HG03571 (cell line): Measurements from ENCODE around the gene PRR19.

Experiments used
- ATAC-seq: cut with Tn5 transposase; IDR thresholded peaks from one replicate; pipeline ENCODE4 v1.9.1; 2021; ENCODE audit not compliant: unreplicated experiment

Gene PRR19

DNA sequence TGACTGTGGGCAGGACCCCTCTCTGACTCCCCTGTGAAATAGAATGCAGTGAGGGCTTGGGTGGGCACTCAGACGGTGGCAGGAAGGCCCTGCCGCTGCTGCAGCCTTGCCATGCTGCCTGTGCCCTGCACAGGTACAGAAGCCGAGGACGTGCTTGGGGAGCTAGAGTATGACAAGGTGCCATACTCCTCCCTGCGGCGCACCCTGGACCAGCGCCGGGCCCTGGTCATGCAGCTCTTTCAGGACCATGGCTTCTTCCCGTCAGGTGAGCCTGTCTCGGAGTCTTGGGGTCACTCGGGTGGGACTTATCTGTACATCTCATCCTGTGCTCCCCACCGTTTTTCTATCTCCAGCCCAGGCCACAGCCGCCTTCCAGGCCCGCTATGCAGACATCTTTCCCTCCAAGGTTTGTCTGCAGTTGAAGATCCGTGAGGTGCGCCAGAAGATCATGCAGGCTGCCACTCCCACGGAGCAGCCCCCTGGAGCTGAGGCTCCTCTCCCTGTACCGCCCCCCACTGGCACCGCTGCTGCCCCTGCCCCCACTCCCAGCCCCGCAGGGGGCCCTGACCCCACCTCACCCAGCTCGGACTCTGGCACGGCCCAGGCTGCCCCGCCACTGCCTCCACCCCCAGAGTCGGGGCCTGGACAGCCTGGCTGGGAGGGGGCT lies 7.3 kb upstream of the PRR19 start:
- no peak for ATAC-seq

DNA sequence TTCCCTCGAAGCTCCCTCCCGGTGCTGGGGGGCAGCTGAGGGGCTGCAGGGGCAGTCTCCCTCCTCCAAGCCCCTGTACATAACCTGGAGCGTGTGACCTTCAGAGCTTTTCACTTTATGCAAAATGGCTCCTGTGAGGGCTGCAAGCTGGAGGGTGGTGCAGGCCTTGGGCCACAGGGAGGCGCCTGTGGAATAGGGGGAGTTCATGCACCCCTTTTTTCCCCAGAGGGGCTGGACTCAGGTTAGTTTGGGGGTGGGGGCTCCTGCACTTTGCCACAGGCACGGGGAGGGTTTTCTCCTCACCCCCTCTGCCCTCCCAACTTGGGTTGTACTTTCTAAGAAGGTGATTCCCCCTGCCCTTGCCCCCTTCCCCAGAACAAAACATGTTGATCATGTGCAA lies 6.6 kb upstream of the PRR19 start:
- ATAC-seq = no peak

DNA sequence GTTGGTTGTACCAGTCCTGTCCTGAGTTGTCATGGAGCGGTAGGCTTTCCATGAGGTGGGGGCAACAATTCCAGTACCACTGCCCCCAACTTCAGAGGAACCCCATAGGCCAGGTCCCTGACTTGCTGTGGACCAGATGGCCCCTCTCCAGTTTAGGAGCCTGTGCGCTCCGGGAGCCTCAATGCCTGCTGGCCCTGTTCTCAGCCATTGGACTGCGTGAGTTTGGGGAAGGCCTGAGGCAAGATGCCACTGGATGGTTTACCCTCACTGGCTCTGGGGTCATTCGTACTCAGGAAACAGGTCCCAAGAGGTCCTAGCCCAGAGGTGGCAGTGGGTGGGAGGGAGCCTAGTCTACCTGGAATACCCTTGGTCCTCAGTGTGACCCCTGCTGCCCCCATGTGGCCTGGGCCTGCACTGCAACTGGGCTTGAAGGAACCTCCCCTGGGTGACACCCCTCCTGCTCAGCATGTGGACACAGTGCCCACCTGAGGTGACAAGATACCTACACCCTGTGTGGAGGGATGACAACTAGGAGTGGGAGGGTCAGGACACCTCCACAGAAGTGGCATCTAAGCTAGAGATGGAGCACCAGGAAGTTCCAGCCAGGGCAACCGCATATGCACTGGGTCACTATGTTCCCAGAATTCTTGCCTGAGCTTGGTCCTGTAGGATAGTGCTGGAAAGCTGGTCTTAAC lies 6.0 kb upstream of the PRR19 start:
- ATAC-seq = no peak

DNA sequence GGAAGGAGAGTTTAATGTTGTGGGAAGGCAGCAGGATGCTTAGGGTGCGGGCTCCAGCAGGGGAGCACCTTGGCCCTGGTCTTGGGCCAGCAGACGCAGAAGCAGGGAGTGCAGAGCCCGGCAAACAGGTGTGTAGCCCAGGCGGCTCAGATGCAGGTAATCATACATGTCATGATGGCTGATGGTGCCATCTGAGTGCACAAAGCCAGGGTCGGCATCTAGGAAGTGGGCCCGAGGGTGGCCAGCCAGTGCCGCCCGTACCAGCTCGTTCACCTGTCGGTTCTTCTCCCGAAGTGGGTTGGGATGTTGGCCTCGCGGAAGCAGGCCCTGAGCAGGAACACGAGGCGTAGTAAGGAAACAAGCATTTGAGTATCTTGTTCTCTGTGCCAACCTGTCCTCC lies 4.9 kb upstream of the PRR19 start:
- no peak for ATAC-seq

DNA sequence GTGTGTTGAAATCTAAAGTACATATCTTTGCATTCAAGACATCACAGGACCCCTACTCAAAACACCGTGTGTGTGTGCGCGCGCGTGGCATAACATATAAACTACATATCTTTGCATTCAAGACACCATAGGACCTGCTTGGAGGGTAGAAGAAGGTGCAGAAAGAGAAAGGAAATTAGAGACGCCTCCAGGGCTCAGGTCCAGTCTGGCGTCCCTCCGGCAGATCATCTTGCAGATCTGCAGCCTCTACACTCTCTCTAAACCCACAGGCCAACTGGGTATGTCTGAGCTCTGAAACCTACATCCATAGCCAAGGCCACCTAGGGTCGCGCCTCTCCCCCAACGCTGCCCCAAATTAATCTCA lies 1.2 kb downstream of the PRR19 start:
- ATAC-seq = no peak

DNA sequence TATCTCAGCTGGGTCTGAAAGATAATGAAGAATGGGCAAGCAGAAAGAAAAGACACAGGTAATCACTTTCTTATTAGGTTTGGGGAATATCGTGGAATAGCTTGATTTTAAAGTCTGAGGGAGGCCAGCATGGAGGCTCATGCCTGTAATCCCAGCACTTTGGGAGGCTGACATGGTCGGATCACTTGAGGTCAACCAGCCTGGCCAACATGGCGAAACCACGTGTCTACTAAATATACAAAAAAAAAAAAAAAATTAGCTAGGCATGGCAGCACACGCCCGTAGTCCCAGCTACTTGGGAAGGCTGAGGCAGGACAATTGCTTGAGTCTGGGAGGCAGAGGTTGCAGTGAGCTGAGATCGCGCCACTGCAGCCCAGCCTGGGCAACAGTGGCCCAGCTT lies 1.9 kb downstream of the PRR19 start:
- no peak for ATAC-seq

DNA sequence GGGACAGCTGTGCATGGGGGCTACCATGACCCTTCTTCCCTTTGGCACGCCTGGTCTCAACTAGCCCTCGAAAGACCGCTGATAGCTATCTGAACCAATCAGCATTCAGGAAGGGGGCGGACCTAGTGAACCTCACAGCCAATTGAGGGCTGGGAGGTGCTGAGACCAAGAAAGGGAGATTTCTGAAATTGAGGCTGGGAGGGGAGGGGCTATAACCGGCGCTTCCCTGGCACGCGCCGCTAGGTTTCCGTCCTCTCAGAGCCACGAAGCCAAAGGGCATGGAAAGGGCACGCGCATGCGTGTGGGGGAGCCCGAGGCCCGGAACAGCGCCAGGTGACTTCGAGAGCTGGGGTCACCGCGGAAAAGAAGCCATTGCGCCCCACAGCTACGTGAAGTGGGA lies 4.7 kb downstream of the PRR19 start:
- ATAC-seq = no peak

DNA sequence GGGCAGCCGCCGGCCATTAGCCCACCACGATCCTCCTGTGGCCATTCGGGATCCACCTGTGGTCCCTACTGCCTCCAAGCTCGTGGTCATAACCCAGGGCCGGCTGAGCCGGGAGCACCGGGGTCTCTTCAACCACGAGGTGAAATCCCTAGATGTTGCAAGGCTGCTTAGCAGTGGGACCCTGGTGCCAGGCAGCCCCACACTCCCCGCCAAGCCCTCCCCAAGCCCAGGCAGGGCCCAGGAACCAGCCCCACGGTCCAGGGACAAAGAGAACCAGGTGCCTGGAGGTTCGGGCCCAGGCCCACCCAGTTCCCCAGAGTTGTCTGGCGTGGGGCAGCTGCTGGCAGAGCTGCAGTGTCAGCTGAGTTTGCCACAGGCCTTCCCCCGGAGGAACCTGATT lies 7.8 kb downstream of the PRR19 start:
- no peak for ATAC-seq

DNA sequence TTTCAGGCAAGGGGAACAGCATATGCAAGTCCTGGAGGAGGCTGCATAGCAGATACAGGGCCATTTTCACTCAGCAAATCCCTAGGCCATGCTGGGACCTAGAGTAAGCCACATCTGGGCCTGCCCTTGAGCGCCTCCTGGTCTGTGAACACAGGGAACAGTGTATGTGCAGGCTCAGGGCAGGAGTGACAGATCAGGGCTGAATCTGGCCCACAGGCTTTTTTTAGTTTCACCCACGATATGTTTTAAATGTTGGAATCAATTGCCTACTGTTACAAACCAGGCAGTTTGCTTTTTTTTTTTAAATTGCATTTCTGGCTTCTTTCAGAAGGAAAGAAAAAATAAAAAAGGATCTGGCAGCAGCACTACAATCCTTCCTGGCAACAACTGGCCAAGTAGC lies 9.7 kb downstream of the PRR19 start:
- no peak for ATAC-seq

DNA sequence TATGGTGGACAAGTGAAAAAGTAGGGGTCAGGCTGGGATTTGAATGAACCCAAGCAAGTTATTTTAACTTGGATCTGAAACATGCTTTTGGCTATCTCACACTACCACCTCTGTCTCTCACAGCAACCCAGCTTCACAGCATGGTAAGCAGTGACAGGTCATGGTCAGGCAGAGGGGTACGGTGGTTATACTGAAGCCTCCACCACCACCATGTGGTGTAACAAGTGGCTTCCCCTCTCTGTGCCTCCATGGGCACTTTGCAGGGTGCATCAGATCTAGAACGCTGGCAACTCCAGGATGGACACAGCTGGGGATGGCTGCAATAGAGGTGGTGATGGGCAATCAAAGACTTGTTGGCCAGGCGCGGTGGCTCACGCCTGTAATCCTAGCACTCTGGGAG lies 10.4 kb downstream of the PRR19 start:
- no peak for ATAC-seq

DNA sequence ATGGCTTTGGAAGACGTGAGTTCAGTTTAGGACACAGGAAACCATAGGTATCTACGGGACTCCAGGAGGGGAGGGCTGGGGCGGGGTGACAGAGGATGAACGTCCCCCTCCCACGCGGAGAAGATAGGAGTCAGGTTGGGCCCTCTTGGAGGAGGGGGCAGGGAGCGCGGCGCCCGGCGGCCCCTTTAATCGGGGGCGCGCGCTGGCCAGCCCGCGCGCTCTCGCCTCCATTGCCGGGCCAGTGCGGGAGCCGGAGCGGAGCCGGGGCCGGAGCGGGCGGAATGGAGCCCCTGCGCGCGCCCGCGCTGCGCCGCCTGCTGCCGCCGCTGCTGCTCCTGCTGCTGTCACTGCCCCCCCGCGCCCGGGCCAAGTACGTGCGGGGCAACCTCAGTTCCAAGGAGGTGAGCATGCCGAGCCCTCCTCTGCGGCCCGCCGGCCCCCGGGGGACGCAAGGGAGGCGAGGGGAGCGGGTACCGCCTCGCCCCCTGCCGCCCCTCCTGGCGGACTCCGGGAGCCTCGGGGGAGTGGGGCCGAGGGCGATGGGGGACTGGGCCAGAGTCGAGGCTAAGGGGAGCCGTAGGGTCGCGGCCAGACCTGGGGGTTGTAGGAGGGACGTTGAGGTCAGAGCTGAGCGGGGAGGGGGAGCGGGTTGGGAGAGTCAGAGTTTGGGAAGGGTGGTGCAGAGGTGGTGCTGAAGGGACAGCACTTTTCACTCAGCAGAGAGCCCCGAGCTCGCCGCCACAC lies 11.3 kb downstream of the PRR19 start, which contains the start of gene TMEM145:
Gene TMEM145, plus strand, starts transcription at position 214 of the 744 bp plus-strand sequence. Its CDS starts 68 bp downstream, at position 282.
- ATAC-seq = no peak

DNA sequence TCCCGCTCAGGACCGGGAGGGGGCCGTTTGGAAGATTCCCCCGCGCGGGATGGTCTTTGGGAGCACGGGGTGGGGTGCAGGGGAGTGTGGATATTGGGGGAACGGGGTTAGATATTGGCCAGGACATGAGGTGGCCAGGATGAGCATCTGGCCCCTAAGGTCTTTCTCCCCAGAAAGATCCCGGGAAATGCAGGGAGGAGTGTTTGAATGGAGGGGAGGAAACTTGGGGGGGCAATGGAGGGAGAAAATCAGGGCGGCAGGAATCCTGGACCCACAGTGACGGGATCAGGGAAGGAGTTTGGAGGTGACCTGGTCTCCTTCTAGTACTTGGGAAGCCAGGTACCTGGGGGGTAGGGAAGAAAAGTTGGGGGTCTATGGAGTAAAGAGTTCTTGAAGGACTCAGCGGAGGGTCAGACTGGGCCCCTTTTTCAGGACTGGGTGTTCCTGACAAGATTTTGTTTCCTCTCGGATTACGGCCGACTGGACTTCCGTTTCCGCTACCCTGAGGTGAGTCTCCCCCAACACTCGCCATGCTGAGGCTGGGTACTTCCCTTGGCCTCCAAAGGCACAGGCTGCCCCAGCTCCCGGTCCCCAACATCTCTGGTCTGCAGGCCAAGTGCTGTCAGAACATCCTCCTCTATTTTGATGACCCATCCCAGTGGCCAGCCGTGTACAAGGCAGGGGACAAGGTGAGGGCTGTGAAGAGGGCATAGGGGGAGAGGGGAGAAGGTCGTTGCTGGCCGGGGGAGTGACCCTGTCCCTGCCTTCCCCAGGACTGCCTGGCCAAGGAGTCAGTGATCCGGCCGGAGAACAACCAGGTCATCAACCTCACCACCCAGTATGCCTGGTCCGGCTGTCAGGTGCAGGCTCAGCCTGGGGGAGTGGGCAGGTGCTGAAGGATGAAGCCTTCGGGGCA lies 12.2 kb downstream of the PRR19 start:
- no peak for ATAC-seq

DNA sequence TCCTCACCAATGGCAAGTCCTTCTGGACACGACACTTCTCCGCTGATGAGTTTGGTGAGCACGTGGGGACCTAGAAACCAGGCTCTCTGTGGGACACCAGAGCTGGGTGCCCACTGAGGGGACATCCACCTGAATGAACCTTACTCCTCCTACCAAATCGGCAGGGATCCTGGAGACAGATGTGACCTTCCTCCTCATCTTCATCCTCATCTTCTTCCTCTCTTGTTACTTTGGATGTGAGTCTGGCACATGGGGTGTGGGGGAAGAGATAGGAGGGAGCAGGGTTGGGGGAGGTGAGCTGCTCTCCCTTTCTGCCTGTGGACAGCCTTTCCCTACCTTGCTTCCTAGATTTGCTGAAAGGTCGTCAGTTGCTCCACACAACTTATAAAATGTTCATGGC lies 13.1 kb downstream of the PRR19 start:
- no peak for ATAC-seq

DNA sequence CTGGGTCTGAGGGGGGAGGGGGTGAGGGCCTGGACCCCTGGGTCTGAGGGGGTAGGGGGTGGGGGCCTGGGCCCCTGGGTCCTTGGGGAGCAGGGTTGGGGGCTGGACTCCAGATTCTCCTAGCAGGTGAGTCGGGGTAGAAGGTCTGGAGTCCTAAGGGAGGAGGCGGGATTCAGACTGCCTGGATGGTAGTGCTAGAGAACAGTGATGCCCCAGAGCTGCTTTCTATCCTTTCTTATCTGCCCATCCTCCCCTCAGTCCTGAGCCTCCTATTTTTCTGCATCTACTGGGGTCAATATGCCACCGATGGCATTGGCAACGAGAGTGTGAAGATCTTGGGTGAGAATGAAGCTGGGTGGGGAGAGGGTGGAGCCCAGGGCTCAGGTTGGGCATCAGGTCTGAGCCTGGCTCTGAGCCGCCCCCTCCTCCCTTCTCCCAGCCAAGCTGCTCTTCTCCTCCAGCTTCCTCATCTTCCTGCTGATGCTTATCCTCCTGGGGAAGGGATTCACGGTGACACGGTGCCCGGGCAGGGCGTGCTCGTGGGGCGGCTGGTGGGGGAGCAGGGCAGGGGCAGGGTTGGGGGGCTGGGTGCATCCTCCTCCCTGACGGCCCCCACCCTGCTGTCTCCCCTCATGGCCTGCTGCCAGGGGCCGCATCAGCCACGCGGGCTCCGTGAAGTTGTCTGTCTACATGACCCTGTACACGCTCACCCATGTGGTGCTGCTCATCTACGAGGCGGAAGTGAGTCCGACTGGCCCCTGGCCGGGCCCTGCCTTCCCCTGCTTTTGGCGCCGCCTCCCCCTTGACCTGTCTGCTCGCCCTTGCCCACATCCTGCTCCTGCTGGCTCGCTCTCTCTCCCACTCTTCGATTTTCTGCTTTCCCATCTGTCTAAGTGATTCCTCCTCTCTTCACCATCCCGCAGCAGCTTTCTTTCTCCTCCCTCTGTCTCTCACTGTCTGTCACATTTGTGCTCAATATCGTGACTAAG lies 14.6 kb downstream of the PRR19 start:
- ATAC-seq = peak; percentile 72

DNA sequence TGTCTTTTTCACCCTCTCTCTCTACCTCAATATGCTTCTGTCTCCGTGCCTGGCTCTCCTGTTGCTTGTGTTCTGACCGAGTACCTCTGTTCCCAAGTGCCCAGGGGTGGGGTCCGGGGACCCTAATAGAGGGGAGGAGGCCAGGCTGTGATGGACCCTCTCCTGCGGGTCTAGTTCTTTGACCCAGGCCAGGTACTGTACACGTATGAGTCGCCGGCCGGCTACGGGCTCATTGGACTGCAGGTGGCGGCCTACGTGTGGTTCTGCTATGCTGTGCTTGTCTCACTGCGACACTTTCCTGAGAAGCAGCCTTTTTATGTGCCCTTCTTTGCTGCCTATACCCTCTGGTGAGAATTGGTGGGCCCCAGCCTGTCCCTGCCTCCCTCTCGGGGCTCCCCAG lies 15.6 kb downstream of the PRR19 start:
- no peak for ATAC-seq

DNA sequence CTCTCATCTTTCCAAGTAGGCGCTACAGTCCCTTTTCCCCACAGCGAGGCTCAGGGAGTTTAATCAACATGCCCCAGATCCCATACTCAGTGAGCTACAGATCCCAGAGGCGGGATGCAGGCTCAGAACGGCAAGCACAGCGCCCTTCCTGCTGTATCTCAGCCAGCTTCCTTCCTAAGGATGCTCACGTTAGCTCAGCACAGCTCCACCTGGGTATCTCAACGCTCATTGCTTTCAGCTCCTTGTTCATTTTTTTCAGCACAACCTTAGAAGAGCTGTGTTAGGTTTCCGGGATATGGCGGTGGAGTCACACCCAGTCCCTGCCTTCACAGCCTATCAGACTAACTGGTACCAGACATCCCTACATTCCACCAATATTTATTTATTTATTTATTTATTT lies 20.4 kb downstream of the PRR19 start:
- ATAC-seq = no peak

DNA sequence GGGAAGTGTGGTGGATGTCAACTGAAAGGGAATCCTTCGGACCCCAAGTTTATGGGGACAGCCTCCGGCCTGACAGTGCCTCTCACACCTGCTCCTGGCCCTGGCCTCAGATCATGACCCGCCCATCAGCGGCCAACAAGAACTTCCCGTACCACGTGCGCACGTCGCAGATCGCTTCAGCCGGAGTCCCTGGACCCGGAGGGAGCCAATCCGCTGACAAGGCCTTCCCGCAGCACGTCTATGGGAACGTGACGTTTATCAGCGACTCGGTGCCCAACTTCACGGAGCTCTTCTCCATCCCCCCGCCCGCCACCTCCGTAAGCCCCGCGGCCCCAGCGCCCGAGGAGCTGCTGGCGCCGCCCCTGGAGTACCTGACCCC lies 21.5 kb downstream of the PRR19 start:
- no peak for ATAC-seq

DNA sequence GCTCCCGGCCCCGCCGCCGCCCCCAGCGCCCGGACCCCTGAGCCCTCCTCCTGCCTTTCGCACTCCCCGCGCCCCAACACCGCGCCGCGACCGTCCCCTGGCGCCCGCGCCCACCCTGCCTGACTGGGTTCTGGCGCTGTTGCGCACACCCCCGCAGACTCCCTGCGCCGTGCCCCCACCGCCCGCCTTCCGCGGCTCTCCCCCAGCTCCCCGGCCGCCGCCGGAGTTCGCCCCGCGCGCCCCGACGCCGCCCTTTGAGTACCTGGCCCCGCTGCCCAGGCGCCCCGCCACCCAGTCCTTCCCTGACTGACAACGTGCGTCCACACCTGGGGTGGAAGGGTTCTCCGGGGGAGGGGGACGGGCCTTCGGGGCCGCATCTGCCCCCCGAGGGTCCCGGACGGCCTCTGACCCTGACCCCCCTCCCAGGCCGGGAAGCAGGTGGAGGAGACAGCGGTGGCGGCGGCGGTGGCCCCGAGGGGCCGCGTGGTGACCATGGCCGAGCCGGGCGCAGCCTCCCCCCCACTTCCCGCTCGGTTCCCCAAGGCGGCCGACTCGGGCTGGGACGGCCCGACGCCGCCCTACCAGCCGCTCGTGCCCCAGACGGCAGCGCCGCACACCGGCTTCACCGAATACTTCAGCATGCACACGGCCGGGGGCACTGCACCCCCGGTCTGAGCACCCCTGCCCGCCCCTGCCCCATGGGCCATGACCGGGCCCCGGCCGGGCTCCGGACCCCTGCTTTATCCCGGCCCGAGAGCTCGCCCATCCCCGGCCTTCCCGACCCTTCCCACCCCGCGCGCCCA lies 22.1 kb downstream of the PRR19 start:
- no peak for ATAC-seq

DNA sequence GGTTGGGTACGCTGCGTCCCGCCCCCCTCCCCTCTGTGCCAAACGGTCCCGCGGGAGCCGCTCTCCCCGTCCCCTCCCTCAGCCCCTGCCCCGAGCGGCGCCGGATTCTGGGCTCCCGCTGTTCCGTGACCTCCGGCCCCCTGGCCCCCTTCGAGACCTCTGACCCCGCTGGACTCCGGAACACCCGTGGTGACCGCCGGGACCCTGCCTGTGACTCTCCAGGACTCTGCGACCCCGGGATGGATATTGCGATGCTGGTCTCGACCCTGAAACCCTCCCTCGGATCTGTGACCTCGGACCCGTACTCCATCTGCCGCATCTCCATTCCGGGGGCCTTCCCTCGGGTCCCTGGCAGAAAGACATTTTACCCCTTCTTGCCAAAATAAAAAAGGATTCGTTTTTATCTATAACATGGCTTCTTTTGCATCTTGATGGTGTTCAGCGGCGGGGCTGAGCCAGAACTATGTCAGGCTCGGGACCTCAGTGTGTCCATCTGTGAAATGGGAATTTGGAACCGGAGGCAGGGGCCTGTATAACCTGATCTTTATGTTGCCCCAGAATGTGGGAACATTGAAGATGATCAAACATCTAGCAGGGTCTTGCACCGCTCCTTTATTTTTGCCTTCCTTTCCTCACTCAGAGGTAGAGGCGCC lies 22.8 kb downstream of the PRR19 start:
- ATAC-seq = no peak
